DND-41 (cell line): ENCODE data around the gene DNMBP.

Experiments
- ATAC-seq: fragments of 200-7000 bp; cut with Tn5 transposase; 3 replicates; pipeline ENCODE4 v1.9.1; 2021; ENCODE audit warnings: low read depth; ENCODE audit not compliant: insufficient read depth
- DNase-seq: peaks from one replicate; pipeline ENCODE4 v3.0.0-alpha.2; 2020
- H2AFZ ChIP-seq: 2 replicates; pipeline ENCODE4 v1.6.0; 2012; ENCODE audit warnings: low read depth, low read length
- H3K27ac ChIP-seq: 2 replicates; pipeline ENCODE4 v1.5.1; 2012; ENCODE audit warnings: low read length, inconsistent platforms
- H3K27me3 ChIP-seq: fragments of 200-600 bp; sonication (generic); 2 replicates; pipeline ENCODE4 v1.6.0; 2012; ENCODE audit warnings: low read length, mild to moderate bottlenecking, inconsistent platforms; ENCODE audit not compliant: insufficient read depth, poor library complexity
- H3K36me3 ChIP-seq: 2 replicates; pipeline ENCODE4 v1.5.1; 2012; ENCODE audit warnings: low read length, inconsistent platforms; ENCODE audit not compliant: insufficient read depth
- H3K4me1 ChIP-seq: 2 replicates; pipeline ENCODE4 v1.5.1; 2012; ENCODE audit warnings: mild to moderate bottlenecking, low read length; ENCODE audit not compliant: insufficient read depth
- H3K4me2 ChIP-seq: 2 replicates; pipeline ENCODE4 v1.6.0; 2012; ENCODE audit warnings: mild to moderate bottlenecking, moderate library complexity, low read length, inconsistent platforms; ENCODE audit not compliant: insufficient read depth
- H3K4me3 ChIP-seq, 2 experiments: fragments of 200-600 bp in 1 of 2; shearing (Covaris generic) in 1 of 2; 2 replicates each; pipeline ENCODE4 v1.5.1; 2012 to 2016; ENCODE audit warnings: inconsistent platforms in 2 of 2, low read length in 2 of 2, mild to moderate bottlenecking in 2 of 2, low read depth in 1 of 2, moderate library complexity in 1 of 2
- H3K79me2 ChIP-seq: 2 replicates; pipeline ENCODE4 v1.6.0; 2012; ENCODE audit warnings: low read length, inconsistent platforms; ENCODE audit not compliant: insufficient read depth
- H3K9ac ChIP-seq: 2 replicates; pipeline ENCODE4 v1.6.0; 2012; ENCODE audit warnings: low read depth, mild to moderate bottlenecking, inconsistent platforms, low read length, moderate library complexity
- H3K9me3 ChIP-seq: 2 replicates; pipeline ENCODE4 v1.5.1; 2012; ENCODE audit warnings: low read length, moderate library complexity, mild to moderate bottlenecking, inconsistent platforms; ENCODE audit not compliant: insufficient read depth, severe bottlenecking
- H4K20me1 ChIP-seq: 2 replicates; pipeline ENCODE4 v1.6.0; 2012; ENCODE audit warnings: low read length; ENCODE audit not compliant: insufficient read depth
- CTCF ChIP-seq: IDR thresholded peaks from 2 replicates; pipeline ENCODE4 v1.5.1; 2012; ENCODE audit warnings: borderline replicate concordance, low read length, moderate library complexity, mild to moderate bottlenecking; ENCODE audit not compliant: poor library complexity, severe bottlenecking; ENCODE audit errors: extremely low read depth
- EZH2 ChIP-seq: IDR thresholded peaks from 3 replicates; pipeline ENCODE4 v1.6.1; 2012; ENCODE audit warnings: borderline replicate concordance, low read depth, mild to moderate bottlenecking, moderate library complexity, low read length, inconsistent platforms; ENCODE audit not compliant: severe bottlenecking

The DNMBP gene

GRCh38 chr10:99995713-99996112 is 14.0 kb downstream of the DNMBP start:
- no peak for TF ChIP-seq EZH2
- no peak for TF ChIP-seq CTCF
- DNase-seq (no peak), ATAC-seq (no peak)
- no peak overlapping the region for H2AFZ ChIP-seq
- no peaks in the 10 kb centered on the region for H3K79me2 ChIP-seq
- H3K27me3 ChIP-seq, result no peaks in the 10 kb centered on the region
- H3K4me2 ChIP-seq, result no peak overlapping the region
- H3K4me1 ChIP-seq, result peaks cover 6% of the 10 kb centered on the region
- no peak overlapping the region for H3K9ac ChIP-seq
- H4K20me1 ChIP-seq, result no peaks in the 10 kb centered on the region
- H3K27ac ChIP-seq, result no peak overlapping the region
- H3K36me3 ChIP-seq, result no peaks in the 10 kb centered on the region
- no peak overlapping the region for H3K4me3 ChIP-seq
- no peaks in the 10 kb centered on the region for H3K9me3 ChIP-seq

GRCh38 chr10:99995269-99995668 is 14.5 kb downstream of the DNMBP start:
- no peak overlapping the region for H3K4me3 ChIP-seq
- TF ChIP-seq EZH2 (no peak), CTCF (no peak)
- DNase-seq (no peak), ATAC-seq (no peak)
- H3K4me1 ChIP-seq, result peaks cover 6% of the 10 kb centered on the region
- H3K36me3 ChIP-seq, result no peaks in the 10 kb centered on the region
- no peaks in the 10 kb centered on the region for H3K79me2 ChIP-seq
- no peaks in the 10 kb centered on the region for H4K20me1 ChIP-seq
- H3K9ac ChIP-seq, result no peak overlapping the region
- H3K9me3 ChIP-seq, result no peaks in the 10 kb centered on the region
- H3K27me3 ChIP-seq, result no peaks in the 10 kb centered on the region
- no peak overlapping the region for H2AFZ ChIP-seq
- H3K4me2 ChIP-seq, result no peak overlapping the region
- H3K27ac ChIP-seq, result no peak overlapping the region

GRCh38 chr10:99994801-99995200 is 14.9 kb downstream of the DNMBP start:
- Histone ChIP-seq H3K9me3 (no peaks in the 10 kb centered on the region), H4K20me1 (no peaks in the 10 kb centered on the region), H3K27me3 (no peaks in the 10 kb centered on the region), H3K9ac (no peak overlapping the region), H3K4me3 (no peak overlapping the region), H3K4me1 (peaks cover 6% of the 10 kb centered on the region), H3K27ac (no peak overlapping the region), H3K36me3 (no peaks in the 10 kb centered on the region), H2AFZ (no peak overlapping the region), H3K79me2 (no peaks in the 10 kb centered on the region), H3K4me2 (no peak overlapping the region)
- DNase-seq, result no peak
- TF ChIP-seq EZH2, result no peak
- TF ChIP-seq CTCF, result no peak
- ATAC-seq, result no peak
